MM.1S (cell line): ENCODE measurements around the gene HNRNPR.
"Not testable (repeated sequence)": the region's sequence is repeated elsewhere in the genome, so short reads cannot be mapped to it uniquely, and the experiment has no call there.

ENCODE experiments used
- EZH2 ChIP-seq: fragments of 300-600 bp; sonication (generic); optimal IDR thresholded peaks from 2 replicates; pipeline ENCODE3; 2017; ENCODE audit warnings: low read depth, mild to moderate bottlenecking, antibody characterized with exemption, low read length, mixed read lengths
- TF ChIP-seq, protein P1 (sequence below): fragments of 300-600 bp; sonication (generic); IDR thresholded peaks from 2 replicates; pipeline ENCODE4 v1.5.1; 2016; ENCODE audit warnings: antibody characterized with exemption, low read length, mixed read lengths

DNA sequence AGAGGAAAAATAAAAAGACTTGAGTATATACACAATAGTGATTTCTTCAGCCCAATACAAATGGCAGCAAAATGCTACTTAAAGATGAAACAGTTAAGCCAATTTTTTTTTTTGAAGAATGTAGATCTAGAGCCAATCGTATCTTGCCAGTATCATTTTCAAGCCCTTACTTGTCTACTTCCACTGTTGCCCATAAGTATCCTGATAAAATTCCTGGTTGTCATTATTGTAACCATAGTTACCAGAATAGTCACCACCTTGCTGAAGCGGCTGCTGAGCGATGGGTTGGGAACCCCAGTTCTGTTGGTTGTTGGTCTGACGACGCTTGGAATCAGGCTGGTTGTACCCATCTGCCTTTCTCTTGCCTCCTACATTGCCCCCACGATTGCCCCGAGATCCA is 33.8 kb downstream of the HNRNPR start:
- TF ChIP-seq, protein P1, sequence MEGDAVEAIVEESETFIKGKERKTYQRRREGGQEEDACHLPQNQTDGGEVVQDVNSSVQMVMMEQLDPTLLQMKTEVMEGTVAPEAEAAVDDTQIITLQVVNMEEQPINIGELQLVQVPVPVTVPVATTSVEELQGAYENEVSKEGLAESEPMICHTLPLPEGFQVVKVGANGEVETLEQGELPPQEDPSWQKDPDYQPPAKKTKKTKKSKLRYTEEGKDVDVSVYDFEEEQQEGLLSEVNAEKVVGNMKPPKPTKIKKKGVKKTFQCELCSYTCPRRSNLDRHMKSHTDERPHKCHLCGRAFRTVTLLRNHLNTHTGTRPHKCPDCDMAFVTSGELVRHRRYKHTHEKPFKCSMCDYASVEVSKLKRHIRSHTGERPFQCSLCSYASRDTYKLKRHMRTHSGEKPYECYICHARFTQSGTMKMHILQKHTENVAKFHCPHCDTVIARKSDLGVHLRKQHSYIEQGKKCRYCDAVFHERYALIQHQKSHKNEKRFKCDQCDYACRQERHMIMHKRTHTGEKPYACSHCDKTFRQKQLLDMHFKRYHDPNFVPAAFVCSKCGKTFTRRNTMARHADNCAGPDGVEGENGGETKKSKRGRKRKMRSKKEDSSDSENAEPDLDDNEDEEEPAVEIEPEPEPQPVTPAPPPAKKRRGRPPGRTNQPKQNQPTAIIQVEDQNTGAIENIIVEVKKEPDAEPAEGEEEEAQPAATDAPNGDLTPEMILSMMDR, result not testable (repeated sequence)
- not testable (repeated sequence) for TF ChIP-seq EZH2
